ENCODE results near the gene CAPZB.

Gene CAPZB

DNA sequence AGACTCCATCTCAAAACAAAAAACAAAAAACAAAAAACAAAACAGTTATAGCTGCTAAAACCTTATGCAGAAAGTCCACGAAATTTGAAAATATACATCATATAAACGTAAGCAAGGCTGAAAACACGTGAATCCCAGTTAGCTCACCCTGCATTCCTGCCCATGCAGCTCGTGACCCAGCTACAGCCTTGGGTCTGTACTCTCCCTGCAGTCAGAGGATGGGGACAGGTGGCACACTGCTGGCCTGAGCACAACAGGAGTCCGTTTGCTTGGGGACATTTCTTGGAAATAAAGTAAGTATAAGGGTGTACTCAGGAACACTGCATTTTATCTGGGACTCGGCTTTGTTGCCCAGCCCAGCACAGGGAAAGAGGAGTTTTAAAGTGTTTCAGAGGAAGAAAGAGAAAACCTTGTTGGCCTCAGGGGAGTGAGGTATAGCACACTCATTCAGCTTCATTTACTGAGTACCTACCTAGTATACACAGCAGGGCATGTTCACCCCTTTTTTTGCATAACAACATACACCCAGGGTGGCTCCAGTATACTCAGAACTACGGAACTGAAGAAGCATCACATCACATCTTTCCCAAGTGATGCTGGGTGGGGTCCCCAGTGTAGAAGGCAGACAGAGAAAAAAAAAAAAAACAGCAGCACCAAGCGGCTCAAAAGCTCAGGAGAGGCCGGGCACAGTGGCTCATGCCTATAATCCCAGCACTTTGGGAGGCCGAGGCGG, 44.1 kb downstream of the CAPZB start:
- H3K36me3 ChIP-seq (ENCODE audit: insufficient read depth, low read length) = peaks cover 21% of the 10 kb centered on the region
- peaks cover 76% of the 10 kb centered on the region for H4K20me1 ChIP-seq (ENCODE audit: insufficient read depth, low read length)
- DNase-seq (no peak), ATAC-seq (ENCODE audit: insufficient read depth, low read depth) (no peak)
- no peaks in the 10 kb centered on the region for H3K9me3 ChIP-seq (ENCODE audit: insufficient read depth, low read length, severe bottlenecking)
- no peak for TF ChIP-seq EZH2 (IDR thresholded peaks at IDR 0.05; ENCODE audit: borderline replicate concordance, low read depth, low read length, severe bottlenecking)
- TF ChIP-seq, protein P1, sequence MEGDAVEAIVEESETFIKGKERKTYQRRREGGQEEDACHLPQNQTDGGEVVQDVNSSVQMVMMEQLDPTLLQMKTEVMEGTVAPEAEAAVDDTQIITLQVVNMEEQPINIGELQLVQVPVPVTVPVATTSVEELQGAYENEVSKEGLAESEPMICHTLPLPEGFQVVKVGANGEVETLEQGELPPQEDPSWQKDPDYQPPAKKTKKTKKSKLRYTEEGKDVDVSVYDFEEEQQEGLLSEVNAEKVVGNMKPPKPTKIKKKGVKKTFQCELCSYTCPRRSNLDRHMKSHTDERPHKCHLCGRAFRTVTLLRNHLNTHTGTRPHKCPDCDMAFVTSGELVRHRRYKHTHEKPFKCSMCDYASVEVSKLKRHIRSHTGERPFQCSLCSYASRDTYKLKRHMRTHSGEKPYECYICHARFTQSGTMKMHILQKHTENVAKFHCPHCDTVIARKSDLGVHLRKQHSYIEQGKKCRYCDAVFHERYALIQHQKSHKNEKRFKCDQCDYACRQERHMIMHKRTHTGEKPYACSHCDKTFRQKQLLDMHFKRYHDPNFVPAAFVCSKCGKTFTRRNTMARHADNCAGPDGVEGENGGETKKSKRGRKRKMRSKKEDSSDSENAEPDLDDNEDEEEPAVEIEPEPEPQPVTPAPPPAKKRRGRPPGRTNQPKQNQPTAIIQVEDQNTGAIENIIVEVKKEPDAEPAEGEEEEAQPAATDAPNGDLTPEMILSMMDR (IDR thresholded peaks at IDR 0.05; ENCODE audit: borderline replicate concordance, extremely low read depth, low read length, poor library complexity, severe bottlenecking) = no peak
- no peaks in the 10 kb centered on the region for H3K27me3 ChIP-seq (ENCODE audit: insufficient read depth, low read length, poor library complexity)
- no peak overlapping the region for H2AFZ ChIP-seq (ENCODE audit: low read depth, low read length)
- H3K79me2 ChIP-seq (ENCODE audit: insufficient read depth, low read length) = peaks cover 96% of the 10 kb centered on the region
- H3K27ac ChIP-seq (ENCODE audit: low read length) = no peak overlapping the region
- H3K9ac ChIP-seq (ENCODE audit: low read depth, low read length) = no peak overlapping the region
- H3K4me2 ChIP-seq (ENCODE audit: insufficient read depth, low read length) = no peak overlapping the region
- no peaks in the 10 kb centered on the region; the same call in 1 of the 2 replicates for H3K4me1 ChIP-seq (ENCODE audit: insufficient read depth, low read length)
- no peak overlapping the region for H3K4me3 ChIP-seq (ENCODE audit: low read depth in 1 of 2, low read length in 2 of 2)

- TF ChIP-seq, protein P1 (IDR thresholded peaks at IDR 0.05; ENCODE audit: borderline replicate concordance, extremely low read depth, low read length, poor library complexity, severe bottlenecking) = peak; percentile 35
- TF ChIP-seq EZH2 (IDR thresholded peaks at IDR 0.05; ENCODE audit: borderline replicate concordance, low read depth, low read length, severe bottlenecking) = no peak
- no peak overlapping the region for H2AFZ ChIP-seq (ENCODE audit: low read depth, low read length)
- H3K27me3 ChIP-seq (ENCODE audit: insufficient read depth, low read length, poor library complexity) = no peaks in the 10 kb centered on the region
- no peak overlapping the region for H3K4me2 ChIP-seq (ENCODE audit: insufficient read depth, low read length)
- DNase-seq = no peak
- H3K9ac ChIP-seq (ENCODE audit: low read depth, low read length) = no peak overlapping the region
- H4K20me1 ChIP-seq (ENCODE audit: insufficient read depth, low read length) = peaks cover 84% of the 10 kb centered on the region
- peaks cover 96% of the 10 kb centered on the region for H3K79me2 ChIP-seq (ENCODE audit: insufficient read depth, low read length)
- H3K36me3 ChIP-seq (ENCODE audit: insufficient read depth, low read length) = peaks cover 26% of the 10 kb centered on the region
- H3K27ac ChIP-seq (ENCODE audit: low read length) = no peak overlapping the region
- H3K9me3 ChIP-seq (ENCODE audit: insufficient read depth, low read length, severe bottlenecking) = no peaks in the 10 kb centered on the region
- H3K4me3 ChIP-seq (ENCODE audit: low read depth in 1 of 2, low read length in 2 of 2) = no peak overlapping the region
- no peaks in the 10 kb centered on the region; the same call in 1 of the 2 replicates for H3K4me1 ChIP-seq (ENCODE audit: insufficient read depth, low read length)
- ATAC-seq (ENCODE audit: insufficient read depth, low read depth) = no peak
Observed at GRCh38 chr1:19439464-19440171, 45.7 kb downstream of the CAPZB start.

DNA sequence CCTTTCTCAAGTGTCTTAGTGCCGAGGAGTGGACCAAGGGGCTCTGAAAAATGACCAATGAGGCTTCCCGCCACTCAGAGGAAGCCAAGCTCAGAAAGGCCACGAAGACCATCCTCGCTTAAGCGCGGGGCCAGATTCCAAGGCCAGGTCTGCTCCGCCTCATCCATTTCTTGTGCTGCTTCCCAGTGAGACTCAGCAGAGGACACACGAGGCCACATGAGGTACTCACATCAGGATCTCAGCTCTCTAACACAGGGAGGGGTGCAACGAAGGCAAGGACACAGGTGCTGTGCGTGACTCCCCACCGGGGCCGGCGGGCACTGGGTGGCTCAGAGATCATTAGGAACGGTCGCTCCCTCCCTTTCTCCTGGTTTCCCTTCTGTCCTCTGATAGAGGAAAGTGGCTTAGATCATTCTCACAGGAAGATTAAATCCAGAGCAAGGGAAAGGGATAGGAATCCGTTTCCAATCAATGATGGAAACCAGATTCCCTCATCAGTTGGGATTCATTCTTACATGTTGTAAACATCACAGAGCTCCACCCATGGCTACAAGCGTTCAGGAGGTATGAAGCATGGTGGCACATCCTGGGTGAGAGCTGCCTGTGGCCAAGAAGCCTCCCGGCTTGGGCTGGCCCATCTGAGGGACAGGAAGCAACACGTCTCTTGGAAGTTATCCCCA, 46.7 kb downstream of the CAPZB start:
- Histone ChIP-seq H3K4me1 (ENCODE audit: insufficient read depth, low read length) (no peaks in the 10 kb centered on the region; the same call in 1 of the 2 replicates), H3K27ac (ENCODE audit: low read length) (no peak overlapping the region)

More for the DNA sequence above, 46.7 kb downstream of the CAPZB start:
- H3K79me2 ChIP-seq (ENCODE audit: insufficient read depth, low read length) = peaks cover 96% of the 10 kb centered on the region
- ATAC-seq (ENCODE audit: insufficient read depth, low read depth) = no peak
- H4K20me1 ChIP-seq (ENCODE audit: insufficient read depth, low read length) = peaks cover 85% of the 10 kb centered on the region
- H3K9ac ChIP-seq (ENCODE audit: low read depth, low read length) = no peak overlapping the region
- no peaks in the 10 kb centered on the region for H3K27me3 ChIP-seq (ENCODE audit: insufficient read depth, low read length, poor library complexity)
- TF ChIP-seq, protein P1 (IDR thresholded peaks at IDR 0.05; ENCODE audit: borderline replicate concordance, extremely low read depth, low read length, poor library complexity, severe bottlenecking) = no peak
- TF ChIP-seq EZH2 (IDR thresholded peaks at IDR 0.05; ENCODE audit: borderline replicate concordance, low read depth, low read length, severe bottlenecking) = no peak
- peaks cover 26% of the 10 kb centered on the region for H3K36me3 ChIP-seq (ENCODE audit: insufficient read depth, low read length)
- DNase-seq = no peak
- no peak overlapping the region for H3K4me3 ChIP-seq (ENCODE audit: low read depth in 1 of 2, low read length in 2 of 2)
- no peaks in the 10 kb centered on the region for H3K9me3 ChIP-seq (ENCODE audit: insufficient read depth, low read length, severe bottlenecking)
- H3K4me2 ChIP-seq (ENCODE audit: insufficient read depth, low read length) = no peak overlapping the region
- H2AFZ ChIP-seq (ENCODE audit: low read depth, low read length) = no peak overlapping the region

Measured in DND-41 (cell line).